Coronary artery (tissue), 2 donors: ENCODE measurements around the gene TEC.

Experiments
- DNase-seq: peaks from one replicate; pipeline ENCODE4 v3.0.0-alpha.2; 2017; ENCODE audit warnings: low spot score
- H3K27ac ChIP-seq, 2 donors: fragments of 200-600 bp; sonication (generic); one replicate each; pipeline ENCODE4 v1.5.1; 2016 to 2019
- H3K4me3 ChIP-seq: fragments of 200-600 bp; sonication (generic); 2 replicates; pipeline ENCODE4 v1.5.1; 2016; ENCODE audit warnings: mild to moderate bottlenecking, moderate library complexity
- TF ChIP-seq, protein P1 (sequence below): fragments of 200-600 bp; sonication (generic); IDR thresholded peaks from one replicate; pipeline ENCODE4 v1.5.1; 2019; ENCODE audit warnings: antibody characterized with exemption

TEC gene

GRCh38 chr4:48133669-48134068 lies 136.0 kb downstream of the TEC start:
- Histone ChIP-seq H3K27ac (no peak overlapping the region), H3K4me3 (no peak overlapping the region)
- DNase-seq = no peak
- TF ChIP-seq, protein P1, sequence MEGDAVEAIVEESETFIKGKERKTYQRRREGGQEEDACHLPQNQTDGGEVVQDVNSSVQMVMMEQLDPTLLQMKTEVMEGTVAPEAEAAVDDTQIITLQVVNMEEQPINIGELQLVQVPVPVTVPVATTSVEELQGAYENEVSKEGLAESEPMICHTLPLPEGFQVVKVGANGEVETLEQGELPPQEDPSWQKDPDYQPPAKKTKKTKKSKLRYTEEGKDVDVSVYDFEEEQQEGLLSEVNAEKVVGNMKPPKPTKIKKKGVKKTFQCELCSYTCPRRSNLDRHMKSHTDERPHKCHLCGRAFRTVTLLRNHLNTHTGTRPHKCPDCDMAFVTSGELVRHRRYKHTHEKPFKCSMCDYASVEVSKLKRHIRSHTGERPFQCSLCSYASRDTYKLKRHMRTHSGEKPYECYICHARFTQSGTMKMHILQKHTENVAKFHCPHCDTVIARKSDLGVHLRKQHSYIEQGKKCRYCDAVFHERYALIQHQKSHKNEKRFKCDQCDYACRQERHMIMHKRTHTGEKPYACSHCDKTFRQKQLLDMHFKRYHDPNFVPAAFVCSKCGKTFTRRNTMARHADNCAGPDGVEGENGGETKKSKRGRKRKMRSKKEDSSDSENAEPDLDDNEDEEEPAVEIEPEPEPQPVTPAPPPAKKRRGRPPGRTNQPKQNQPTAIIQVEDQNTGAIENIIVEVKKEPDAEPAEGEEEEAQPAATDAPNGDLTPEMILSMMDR = no peak

- Histone ChIP-seq H3K27ac (no peak overlapping the region), H3K4me3 (no peak overlapping the region)
- DNase-seq = no peak
- TF ChIP-seq, protein P1 = no peak
These were observed 137.9 kb downstream of the TEC start for GRCh38 chr4:48131736-48132135.

GRCh38 chr4:48130100-48130499 lies 139.5 kb downstream of the TEC start:
- no peak overlapping the region for H3K4me3 ChIP-seq
- no peak for DNase-seq
- H3K27ac ChIP-seq = no peak overlapping the region
- TF ChIP-seq, protein P1 = no peak

DNA sequence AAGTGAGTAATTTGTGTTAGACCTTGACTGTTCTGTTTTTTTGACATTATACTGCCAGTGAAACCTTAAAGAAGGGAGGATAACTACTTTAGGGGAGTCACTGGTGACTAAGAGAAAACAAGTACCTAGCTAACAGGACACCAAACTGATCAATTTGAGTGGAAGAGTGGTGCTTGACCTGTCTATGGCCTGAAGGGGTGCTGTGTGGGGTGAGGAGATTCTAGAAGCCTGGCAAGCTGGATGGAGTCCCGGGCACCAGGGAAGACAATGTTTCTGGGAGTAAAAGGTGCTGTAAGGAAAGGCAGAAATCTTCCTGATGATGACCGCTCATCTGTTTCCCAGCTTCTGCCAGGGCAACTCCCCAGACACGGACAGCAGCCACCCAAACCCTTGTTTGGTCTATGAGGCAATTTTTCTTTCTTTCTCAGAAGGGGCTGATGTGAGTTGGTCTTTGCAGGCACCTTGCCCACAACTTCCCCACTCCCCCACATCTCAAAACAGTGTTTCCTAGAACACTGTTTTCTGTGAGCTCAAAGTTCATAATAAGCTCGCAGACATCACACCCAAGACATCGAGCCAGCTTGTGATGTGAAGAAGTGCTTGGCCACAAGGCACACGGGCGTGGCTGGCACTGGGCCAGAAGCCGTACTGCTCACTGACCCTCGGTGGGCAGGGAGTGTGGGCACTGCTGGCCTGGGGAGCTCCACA lies 140.2 kb downstream of the TEC start:
- Histone ChIP-seq H3K27ac (no peak overlapping the region), H3K4me3 (no peak overlapping the region)
- TF ChIP-seq, protein P1 = no peak
- no peak for DNase-seq

GRCh38 chr4:48127682-48128404 lies 141.8 kb downstream of the TEC start:
- H3K4me3 ChIP-seq = peak overlapping the region; percentile 66

GRCh38 chr4:48127231-48127630 lies 142.4 kb downstream of the TEC start:
- DNase-seq = no peak
- Histone ChIP-seq H3K4me3 (peak overlapping the region; percentile 66), H3K27ac (peak overlapping the region in 1 of 2 donors; percentile 65)
- TF ChIP-seq, protein P1 = no peak

More at GRCh38 chr4:48127682-48128404, 141.8 kb downstream of the TEC start:
- H3K27ac ChIP-seq = peak overlapping the region; percentile 37 to 65
- TF ChIP-seq, protein P1 = no peak
- no peak for DNase-seq

- H3K4me3 ChIP-seq = no peak overlapping the region
- TF ChIP-seq, protein P1 = no peak
- H3K27ac ChIP-seq = no peak overlapping the region
- DNase-seq = no peak
These were observed 143.0 kb downstream of the TEC start for GRCh38 chr4:48126621-48127020.
